ENCODE data around the gene CYP3A7. TPM values are rescaled to one million over a fixed set of nuclear protein-coding genes. Genes with fewer than 3 reads are reported as not detected.
"Not testable (repeated sequence)": the region's sequence is repeated elsewhere in the genome, so short reads cannot be mapped to it uniquely, and the experiment has no call there.

Gene CYP3A7
- total RNA-seq, 1 donor from 2014 or later, result not detected

DNA sequence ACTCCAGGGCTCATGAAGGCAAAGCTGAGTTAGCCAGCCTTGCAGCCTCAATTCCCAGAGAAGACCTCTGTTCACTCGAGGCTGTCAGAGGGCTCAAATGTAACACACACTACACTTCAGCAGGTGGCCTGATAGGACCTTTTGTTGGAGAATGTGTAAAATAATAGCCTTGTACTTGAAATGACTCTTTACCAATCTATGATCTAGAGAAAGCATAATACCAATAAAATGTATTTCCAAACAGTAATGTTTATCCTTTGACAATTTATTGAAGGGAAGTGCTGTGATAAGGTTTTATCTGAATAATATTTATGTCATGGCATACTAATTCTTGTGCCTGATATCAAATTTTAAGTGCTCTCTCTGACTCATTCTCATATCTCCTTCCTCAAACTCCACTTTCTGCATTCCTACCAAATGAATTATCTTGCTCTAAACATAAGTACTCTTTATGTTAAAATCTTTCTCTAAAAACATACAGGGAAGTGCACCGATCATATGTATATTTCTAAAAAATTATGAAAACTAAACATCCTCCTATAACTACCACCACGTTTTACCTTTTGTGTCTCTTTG is 20.9 kb downstream of the CYP3A7 start:
- no peak overlapping the region for H3K4me3 ChIP-seq
- TF ChIP-seq, protein P1, sequence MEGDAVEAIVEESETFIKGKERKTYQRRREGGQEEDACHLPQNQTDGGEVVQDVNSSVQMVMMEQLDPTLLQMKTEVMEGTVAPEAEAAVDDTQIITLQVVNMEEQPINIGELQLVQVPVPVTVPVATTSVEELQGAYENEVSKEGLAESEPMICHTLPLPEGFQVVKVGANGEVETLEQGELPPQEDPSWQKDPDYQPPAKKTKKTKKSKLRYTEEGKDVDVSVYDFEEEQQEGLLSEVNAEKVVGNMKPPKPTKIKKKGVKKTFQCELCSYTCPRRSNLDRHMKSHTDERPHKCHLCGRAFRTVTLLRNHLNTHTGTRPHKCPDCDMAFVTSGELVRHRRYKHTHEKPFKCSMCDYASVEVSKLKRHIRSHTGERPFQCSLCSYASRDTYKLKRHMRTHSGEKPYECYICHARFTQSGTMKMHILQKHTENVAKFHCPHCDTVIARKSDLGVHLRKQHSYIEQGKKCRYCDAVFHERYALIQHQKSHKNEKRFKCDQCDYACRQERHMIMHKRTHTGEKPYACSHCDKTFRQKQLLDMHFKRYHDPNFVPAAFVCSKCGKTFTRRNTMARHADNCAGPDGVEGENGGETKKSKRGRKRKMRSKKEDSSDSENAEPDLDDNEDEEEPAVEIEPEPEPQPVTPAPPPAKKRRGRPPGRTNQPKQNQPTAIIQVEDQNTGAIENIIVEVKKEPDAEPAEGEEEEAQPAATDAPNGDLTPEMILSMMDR (IDR thresholded peaks at IDR 0.05), result no peak
- H3K27ac ChIP-seq, result no peak overlapping the region
- no peak for DNase-seq (ENCODE audit: low spot score in 2 of 2)
- no peaks in the 10 kb centered on the region for H3K4me1 ChIP-seq
- intact Hi-C loops (cut with DNase I), result no loop called here
- no peaks in the 10 kb centered on the region for H3K36me3 ChIP-seq
- H3K27me3 ChIP-seq, result no peaks in the 10 kb centered on the region
- H3K9me3 ChIP-seq, result no peaks in the 10 kb centered on the region

DNA sequence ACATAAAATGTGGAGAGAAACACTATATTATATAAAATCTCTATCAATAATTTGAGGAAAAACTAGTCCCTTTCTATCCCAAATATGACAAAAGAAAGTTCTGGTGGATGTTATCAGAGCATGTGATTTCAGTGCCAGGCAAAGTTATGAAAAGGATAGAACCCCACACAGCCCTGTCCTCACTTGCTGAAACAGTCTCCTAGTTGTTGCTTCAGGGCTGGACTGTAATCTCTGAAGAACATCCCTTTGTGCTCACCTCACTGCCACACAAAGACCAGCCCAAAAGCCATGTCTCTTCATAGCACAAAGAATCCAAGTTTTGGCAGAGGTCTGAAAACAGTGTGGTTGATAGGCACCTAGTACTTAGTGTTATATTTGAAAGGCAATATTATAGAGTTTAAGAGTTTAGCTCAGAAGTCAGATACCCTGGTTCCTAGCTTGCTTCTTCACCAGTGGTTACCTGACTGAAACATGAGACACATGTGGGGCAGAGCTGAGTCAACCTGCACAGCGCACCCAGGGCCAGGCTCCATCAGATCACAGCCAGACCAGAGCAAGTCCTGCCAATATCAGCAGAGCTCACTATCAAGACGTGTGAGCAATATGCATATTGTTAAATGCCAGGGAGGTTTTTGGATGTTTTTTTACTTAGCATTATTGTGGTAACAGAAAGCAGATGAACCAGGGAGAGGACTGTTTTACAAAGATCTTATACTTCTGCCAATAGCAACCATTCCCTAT is 25.0 kb downstream of the CYP3A7 start:
- peaks cover 0 to 8% of the 10 kb centered on the region in 2 donors for H3K9me3 ChIP-seq
- no peaks in the 10 kb centered on the region for H3K36me3 ChIP-seq
- no peaks in the 10 kb centered on the region for H3K4me1 ChIP-seq
- H3K4me3 ChIP-seq, result no peak overlapping the region
- H3K27ac ChIP-seq, result no peak overlapping the region
- intact Hi-C loops (cut with DNase I), result no loop called here
- TF ChIP-seq, protein P1 (IDR thresholded peaks at IDR 0.05), result no peak
- H3K27me3 ChIP-seq, result no peaks in the 10 kb centered on the region
- DNase-seq (ENCODE audit: low spot score in 2 of 2), result no peak

GRCh38 chr7:99709260-99709659 is 25.7 kb downstream of the CYP3A7 start:
- no peaks in the 10 kb centered on the region for H3K4me1 ChIP-seq
- intact Hi-C loops (cut with DNase I), result no loop called here
- H3K27ac ChIP-seq, result no peak overlapping the region
- TF ChIP-seq, protein P1 (IDR thresholded peaks at IDR 0.05), result no peak
- H3K9me3 ChIP-seq, result peaks cover 0 to 8% of the 10 kb centered on the region in 2 donors
- no peak overlapping the region for H3K4me3 ChIP-seq
- H3K36me3 ChIP-seq, result no peaks in the 10 kb centered on the region
- no peak for DNase-seq (ENCODE audit: low spot score in 2 of 2)
- no peaks in the 10 kb centered on the region for H3K27me3 ChIP-seq

GRCh38 chr7:99707096-99707495 is 27.9 kb downstream of the CYP3A7 start:
- H3K9me3 ChIP-seq, result peaks cover 0 to 8% of the 10 kb centered on the region in 2 donors
- DNase-seq (ENCODE audit: low spot score in 2 of 2), result no peak
- no peak overlapping the region for H3K27ac ChIP-seq
- TF ChIP-seq, protein P1 (IDR thresholded peaks at IDR 0.05), result no peak
- intact Hi-C loops (cut with DNase I), result no loop called here
- no peaks in the 10 kb centered on the region for H3K36me3 ChIP-seq
- H3K4me3 ChIP-seq, result no peak overlapping the region
- no peaks in the 10 kb centered on the region for H3K4me1 ChIP-seq
- no peaks in the 10 kb centered on the region for H3K27me3 ChIP-seq

GRCh38 chr7:99699946-99700345 is 35.0 kb downstream of the CYP3A7 start:
- intact Hi-C loops (cut with DNase I), result no loop called here
- Histone ChIP-seq H3K36me3 (no peaks in the 10 kb centered on the region), H3K9me3 (no peaks in the 10 kb centered on the region)

DNA sequence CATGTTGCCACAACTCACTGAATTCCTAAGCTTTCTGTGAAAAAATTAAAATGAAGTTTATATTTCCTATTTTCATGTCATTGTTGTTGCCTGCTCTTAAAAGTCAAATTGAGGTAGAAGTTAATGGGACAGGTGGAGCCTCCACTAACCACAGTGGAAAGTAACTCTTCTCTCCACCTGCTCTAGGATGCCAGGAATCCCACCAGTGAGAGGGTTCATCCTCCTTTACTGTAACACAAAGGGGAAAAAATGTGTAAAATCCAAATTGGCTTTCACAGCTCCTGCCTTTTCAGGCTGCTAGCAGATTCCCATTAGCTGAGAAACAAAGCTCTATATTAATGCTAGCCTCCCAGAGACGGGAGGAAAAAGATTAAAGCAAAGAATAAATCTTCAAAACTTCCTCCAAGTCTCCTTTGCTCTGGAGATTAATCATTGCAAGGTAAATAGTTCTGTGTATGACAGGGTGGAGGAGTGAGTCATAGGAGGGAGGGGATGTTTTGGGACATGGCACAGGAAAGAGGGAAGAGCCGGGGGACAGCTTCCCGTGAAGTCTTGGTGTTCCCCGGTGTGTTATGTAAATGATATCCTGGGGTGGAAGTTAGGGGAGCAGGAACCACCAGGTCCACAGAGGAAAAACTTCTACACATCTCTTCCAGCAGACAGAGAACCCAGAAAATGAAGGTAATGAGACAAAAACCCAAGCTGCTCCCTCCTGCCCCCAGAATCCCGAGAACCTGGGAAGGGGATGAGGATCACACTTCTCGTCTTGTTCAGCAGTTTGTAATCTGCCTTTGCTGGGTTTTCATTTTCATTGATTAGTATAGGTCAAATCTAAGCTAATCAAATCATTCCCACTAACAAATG is 35.9 kb downstream of the CYP3A7 start:
- H3K27me3 ChIP-seq; H3K36me3 ChIP-seq; H3K4me3 ChIP-seq; intact Hi-C loops (cut with DNase I); H3K9me3 ChIP-seq; DNase-seq (ENCODE audit: low spot score in 2 of 2); H3K27ac ChIP-seq; H3K4me1 ChIP-seq: not testable (repeated sequence)

More at GRCh38 chr7:99699946-99700345, 35.0 kb downstream of the CYP3A7 start:
- Histone ChIP-seq H3K4me3 (no peak overlapping the region), H3K27me3 (no peaks in the 10 kb centered on the region), H3K4me1 (no peaks in the 10 kb centered on the region), H3K27ac (no peak overlapping the region)
- TF ChIP-seq, protein P1 (IDR thresholded peaks at IDR 0.05), result no peak
- DNase-seq (ENCODE audit: low spot score in 2 of 2), result no peak
